ENCODE data around the gene SNAPC3. TPM values are rescaled to one million over a fixed set of nuclear protein-coding genes. Genes with fewer than 3 reads are reported as not detected.
"Not testable (repeated sequence)": the region's sequence is repeated elsewhere in the genome, so short reads cannot be mapped to it uniquely, and the experiment has no call there.

SNAPC3 gene
- total RNA-seq, 1 donor from 2014 or later: 31.3 TPM

DNA sequence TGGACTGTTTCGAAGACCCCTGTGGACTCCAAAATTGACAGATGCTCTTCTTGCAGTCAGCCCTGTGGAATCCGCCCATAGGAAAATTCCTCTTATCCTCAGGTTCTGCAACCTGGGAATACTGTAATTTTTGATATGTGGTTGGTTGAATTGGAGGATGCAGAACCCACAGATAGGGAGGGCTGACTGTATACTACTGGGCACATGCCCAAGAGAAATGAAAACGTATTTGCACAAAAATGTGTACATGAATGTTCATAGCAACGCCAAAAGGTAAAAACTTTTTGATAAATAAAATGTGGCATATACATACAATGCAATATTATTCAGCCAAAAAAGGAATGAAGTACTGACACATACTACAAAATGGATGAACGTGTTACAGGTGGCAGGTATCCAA, 1.9 kb upstream of the SNAPC3 start:
- TF ChIP-seq, protein P1, sequence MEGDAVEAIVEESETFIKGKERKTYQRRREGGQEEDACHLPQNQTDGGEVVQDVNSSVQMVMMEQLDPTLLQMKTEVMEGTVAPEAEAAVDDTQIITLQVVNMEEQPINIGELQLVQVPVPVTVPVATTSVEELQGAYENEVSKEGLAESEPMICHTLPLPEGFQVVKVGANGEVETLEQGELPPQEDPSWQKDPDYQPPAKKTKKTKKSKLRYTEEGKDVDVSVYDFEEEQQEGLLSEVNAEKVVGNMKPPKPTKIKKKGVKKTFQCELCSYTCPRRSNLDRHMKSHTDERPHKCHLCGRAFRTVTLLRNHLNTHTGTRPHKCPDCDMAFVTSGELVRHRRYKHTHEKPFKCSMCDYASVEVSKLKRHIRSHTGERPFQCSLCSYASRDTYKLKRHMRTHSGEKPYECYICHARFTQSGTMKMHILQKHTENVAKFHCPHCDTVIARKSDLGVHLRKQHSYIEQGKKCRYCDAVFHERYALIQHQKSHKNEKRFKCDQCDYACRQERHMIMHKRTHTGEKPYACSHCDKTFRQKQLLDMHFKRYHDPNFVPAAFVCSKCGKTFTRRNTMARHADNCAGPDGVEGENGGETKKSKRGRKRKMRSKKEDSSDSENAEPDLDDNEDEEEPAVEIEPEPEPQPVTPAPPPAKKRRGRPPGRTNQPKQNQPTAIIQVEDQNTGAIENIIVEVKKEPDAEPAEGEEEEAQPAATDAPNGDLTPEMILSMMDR (IDR thresholded peaks at IDR 0.05): no peak
- no peak for ATAC-seq
- DNase-seq: no peak
- peaks cover 14% of the 10 kb centered on the region for H3K4me1 ChIP-seq
- peaks cover 10% of the 10 kb centered on the region for H3K36me3 ChIP-seq
- H3K27me3 ChIP-seq: no peaks in the 10 kb centered on the region
- intact Hi-C loops (cut with DNase I): no loop called here
- no peaks in the 10 kb centered on the region for H3K9me3 ChIP-seq
- no peak overlapping the region for H3K4me3 ChIP-seq
- no peak overlapping the region for H3K27ac ChIP-seq

GRCh38 chr9:15421532-15421931, 1.1 kb upstream of the SNAPC3 start:
- Histone ChIP-seq H3K36me3 (peaks cover 17% of the 10 kb centered on the region), H3K27me3 (no peaks in the 10 kb centered on the region), H3K4me3 (no peak overlapping the region), H3K27ac (peak overlapping the region; percentile 96), H3K9me3 (no peaks in the 10 kb centered on the region), H3K4me1 (peaks cover 19% of the 10 kb centered on the region)
- intact Hi-C loops (cut with DNase I): no loop called here
- DNase-seq (no peak), ATAC-seq (no peak)
- TF ChIP-seq, protein P1 (IDR thresholded peaks at IDR 0.05): no peak

- ATAC-seq: no peak
Measured at GRCh38 chr9:15421990-15422371, 695 bp upstream of the SNAPC3 start.

DNA sequence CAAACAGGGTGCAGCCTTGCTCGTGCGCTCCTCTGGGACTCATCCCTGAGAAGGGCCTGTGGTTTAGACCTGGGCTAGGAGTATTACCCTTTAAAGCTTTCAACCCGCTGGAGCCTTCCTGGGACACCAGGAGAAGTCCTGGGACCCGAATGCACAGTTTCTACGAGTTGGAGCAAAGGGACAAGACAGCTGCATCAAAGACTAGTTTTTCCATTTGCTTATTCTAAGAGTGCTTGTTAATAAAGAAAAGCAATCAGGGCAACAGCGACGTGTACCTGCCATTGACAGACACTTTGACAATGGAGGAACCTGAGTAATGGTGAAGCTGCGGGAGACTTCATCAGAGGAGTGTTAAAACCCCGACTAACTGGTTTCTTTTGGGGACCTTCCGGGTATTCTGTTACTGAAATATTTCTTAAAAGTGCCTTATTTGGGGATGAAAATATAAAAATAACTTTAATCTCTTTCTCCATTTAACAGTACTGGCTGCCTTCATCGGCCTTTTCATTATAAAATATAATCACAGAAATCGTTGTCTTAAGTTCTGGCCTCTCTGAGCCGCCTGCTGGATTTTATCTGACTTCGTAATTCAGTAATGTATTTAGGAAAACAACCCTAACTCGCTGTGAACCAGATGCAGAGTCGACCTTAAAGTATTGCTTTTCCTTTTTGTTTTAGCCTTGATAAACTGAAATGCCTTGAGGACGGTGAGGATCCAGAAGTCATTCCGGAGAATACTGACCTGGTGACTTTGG, 732 bp downstream of the SNAPC3 start:
- peak overlapping the region; percentile 76 for H3K4me3 ChIP-seq
- H3K9me3 ChIP-seq: no peaks in the 10 kb centered on the region
- H3K27ac ChIP-seq: peak overlapping the region; percentile 96
- TF ChIP-seq, protein P1 (IDR thresholded peaks at IDR 0.05): no peak
- intact Hi-C loops (cut with DNase I): no loop called here
- ATAC-seq: no peak
- peaks cover 19% of the 10 kb centered on the region for H3K4me1 ChIP-seq
- DNase-seq: no peak
- H3K36me3 ChIP-seq: peaks cover 26% of the 10 kb centered on the region
- no peaks in the 10 kb centered on the region for H3K27me3 ChIP-seq

More at GRCh38 chr9:15421990-15422371, 695 bp upstream of the SNAPC3 start:
- Histone ChIP-seq H3K36me3 (peaks cover 18% of the 10 kb centered on the region), H3K27me3 (no peaks in the 10 kb centered on the region), H3K4me3 (peak overlapping the region; percentile 76), H3K9me3 (no peaks in the 10 kb centered on the region), H3K4me1 (peaks cover 19% of the 10 kb centered on the region), H3K27ac (peak overlapping the region; percentile 96)
- intact Hi-C loops (cut with DNase I): no loop called here
- TF ChIP-seq, protein P1 (IDR thresholded peaks at IDR 0.05): no peak
- DNase-seq: no peak

GRCh38 chr9:15426019-15426418, 3.3 kb downstream of the SNAPC3 start:
- Histone ChIP-seq H3K4me3 (no peak overlapping the region), H3K36me3 (peaks cover 26% of the 10 kb centered on the region), H3K9me3 (no peaks in the 10 kb centered on the region), H3K27ac (no peak overlapping the region), H3K27me3 (no peaks in the 10 kb centered on the region), H3K4me1 (peaks cover 27% of the 10 kb centered on the region)
- intact Hi-C loops (cut with DNase I): no loop called here
- ATAC-seq (no peak), DNase-seq (no peak)
- TF ChIP-seq, protein P1 (IDR thresholded peaks at IDR 0.05): no peak

DNA sequence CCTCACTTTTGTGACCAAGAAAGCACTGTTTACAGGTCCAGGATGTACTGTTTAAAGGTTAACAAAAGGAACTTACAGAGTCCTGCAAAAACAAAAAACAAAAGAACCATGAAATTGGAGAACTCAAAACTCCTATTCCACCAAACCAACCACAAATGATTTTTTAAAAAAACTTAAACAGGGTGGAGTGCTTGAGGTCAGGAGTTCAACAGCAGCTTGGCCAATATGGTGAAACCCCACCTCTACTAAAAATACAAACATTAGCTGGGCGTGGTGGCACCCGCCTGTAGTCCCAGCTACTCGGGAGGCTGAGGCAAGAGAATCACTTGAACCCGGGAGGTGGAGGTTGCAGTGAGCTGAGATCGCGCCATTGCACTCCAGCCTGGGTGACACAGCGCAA, 5.0 kb downstream of the SNAPC3 start:
- Histone ChIP-seq H3K36me3 (peaks cover 26% of the 10 kb centered on the region), H3K4me1 (peaks cover 32% of the 10 kb centered on the region)
- H3K27ac ChIP-seq; intact Hi-C loops (cut with DNase I); H3K4me3 ChIP-seq; H3K27me3 ChIP-seq; DNase-seq; ATAC-seq; H3K9me3 ChIP-seq: not testable (repeated sequence)

Data from upper lobe of right lung (tissue), 1 donor.